SW 1271 (cell line): ENCODE results near the gene PEX26.
"Not testable (repeated sequence)": the region's sequence is repeated elsewhere in the genome, so short reads cannot be mapped to it uniquely, and the experiment has no call there.

Experiments
- DNase-seq, 2 experiments: peaks; one replicate each; lab custom pipeline; 2025; lab: John Stamatoyannopoulos, UW

Gene PEX26

DNA sequence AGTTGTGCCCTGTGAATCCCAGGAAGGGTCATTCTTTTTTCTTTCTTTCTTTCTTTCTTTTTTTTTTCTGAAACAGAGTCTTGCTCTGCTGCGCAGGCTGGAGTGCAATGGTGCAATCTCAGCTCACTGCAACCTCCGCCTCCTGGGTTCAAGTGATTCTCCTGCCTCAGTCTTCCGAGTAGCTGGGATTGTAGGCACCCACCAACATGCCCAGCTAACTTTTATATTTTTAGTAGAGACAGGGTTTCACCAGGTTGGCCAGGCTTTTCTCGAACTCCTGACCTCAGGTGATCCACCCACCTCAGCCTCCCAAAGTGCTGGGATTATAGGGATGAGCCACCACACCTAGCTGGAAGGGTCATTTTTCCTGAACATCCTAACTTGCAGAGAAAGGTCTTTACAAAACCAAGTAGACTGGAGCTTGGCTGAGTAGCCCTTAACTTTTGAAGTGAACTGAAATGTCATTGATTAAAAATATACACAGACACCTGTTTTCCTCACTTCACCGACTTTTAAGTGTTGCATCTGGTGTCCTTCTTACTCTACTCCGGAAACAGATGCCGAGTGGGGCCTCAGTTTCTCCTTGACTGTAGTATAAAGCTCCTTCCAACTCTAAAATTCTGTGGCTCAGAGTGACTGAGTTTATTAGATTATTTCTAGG is 6.4 kb upstream of the PEX26 start:
- DNase-seq: not testable (repeated sequence)

DNA sequence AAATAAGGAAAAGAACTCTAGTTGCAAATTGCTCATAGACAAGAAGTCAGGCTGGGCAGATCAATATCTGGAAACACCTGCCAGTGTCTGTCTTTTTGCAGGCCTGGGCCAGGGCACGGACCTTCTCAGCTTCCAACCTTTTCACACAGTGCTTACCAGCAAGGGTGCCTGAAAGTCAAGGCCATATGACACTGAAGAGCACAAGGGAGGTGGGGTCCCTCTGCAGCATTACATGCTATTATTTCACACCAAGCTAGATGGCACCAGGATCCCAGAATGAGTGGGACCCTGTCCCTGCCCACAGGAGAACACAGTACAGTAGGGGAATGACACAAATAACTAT is 5.9 kb upstream of the PEX26 start:
- DNase-seq: no peak

DNA sequence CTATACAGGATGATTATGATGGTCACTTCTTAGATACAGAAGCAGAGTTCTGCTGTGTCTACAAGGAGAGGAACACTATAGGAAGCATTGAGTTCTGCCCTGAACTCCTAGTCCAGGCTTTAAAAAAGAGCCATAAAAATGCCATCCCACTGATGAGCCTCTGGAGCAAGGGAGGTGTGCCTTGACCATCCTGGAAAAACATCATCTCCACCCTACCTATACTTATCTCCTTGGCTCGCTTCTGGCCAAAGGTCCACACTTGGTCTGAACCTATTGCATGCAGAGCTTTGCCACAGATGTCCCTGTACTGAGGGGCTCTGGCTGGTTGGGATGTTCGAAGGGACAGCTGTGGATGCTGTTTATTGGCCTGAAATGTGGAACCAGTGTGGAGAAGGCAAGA is 4.3 kb upstream of the PEX26 start:
- no peak for DNase-seq

DNA sequence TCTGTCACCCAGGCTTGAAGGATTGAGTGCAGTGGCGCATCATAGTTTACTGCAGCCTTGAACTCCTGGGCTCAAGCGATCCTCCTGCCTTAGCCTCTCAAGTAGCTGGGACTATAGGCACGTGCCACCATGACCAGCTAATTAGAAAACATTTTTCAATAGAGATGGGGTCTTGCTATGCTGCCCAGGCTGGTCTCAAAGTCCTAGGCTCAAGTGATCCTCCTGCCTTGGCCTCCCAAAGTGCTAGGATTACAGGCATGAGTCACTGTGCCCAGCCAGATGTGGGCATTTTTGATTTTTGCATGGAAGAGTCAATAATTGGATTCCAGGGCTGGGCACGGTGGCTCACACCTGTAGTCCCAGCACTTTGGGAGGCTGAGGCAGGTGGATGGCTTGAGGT is 3.9 kb upstream of the PEX26 start:
- DNase-seq: not testable (repeated sequence)

DNA sequence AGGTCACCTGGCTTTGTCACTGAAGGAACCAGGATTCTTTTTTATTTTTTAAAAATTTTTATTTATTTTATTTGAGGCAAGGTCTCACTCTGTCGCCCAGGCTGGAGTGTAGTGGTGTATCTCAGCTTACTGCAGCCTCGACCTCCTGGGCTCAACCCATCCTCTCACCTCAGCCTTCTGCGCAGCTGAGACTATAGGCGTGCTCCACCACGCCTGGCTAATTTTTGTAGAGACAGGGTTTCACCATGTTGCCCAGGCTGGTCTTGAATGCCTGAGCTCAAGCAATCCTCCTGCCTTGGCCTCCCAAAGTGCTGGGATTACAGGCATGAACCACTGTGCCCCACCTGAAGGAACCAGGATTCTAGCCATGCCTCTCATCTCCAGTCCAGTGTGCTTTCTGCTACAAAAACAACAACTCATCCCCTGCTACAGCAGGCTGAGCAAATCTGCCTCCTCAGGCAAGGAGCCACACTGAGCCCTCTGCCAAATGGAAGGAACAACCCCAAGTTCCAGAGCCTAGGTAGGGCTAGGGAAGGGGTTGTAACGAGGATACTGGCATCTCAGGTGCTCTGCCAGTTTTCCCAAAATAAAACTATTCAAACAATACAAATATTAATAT is 2.6 kb upstream of the PEX26 start:
- DNase-seq: no peak

DNA sequence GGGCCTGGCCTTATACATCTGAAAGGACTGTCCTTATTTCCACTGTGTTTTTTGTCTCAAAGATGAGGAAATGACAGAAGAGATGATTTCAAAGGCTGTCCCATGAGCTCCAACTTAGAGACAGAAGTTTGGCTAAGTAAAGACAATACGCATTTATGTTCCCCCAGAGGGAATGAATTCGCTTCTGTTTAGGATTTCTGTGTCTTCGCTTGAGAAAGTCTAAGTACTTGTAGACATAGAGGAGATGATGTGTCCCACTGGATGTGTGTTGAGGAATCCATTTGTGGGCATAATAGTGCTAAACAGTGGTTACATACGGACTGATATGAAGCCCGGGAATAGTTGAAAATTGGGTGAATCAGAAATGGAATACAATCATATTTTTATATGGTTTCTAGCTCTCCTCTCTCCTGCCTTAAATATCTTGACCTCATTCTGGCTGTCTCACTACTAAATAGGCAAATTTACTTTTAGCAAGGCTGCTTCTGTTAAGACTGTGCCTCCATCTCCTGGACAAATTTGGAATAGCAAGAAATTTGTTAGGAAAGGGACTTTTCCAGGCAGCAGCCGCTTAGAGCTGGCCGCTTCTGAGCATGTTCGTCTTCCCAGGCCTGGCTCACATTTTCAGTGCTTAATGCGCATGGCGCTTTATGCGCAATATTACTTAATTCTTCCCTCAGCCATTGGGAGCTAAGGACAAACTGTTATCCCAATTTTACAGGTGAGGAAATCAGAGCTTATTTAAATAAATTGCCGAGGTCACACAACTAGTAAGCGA is 1.9 kb upstream of the PEX26 start:
- DNase-seq: peak in 1 of 2 experiments; percentile 46

DNA sequence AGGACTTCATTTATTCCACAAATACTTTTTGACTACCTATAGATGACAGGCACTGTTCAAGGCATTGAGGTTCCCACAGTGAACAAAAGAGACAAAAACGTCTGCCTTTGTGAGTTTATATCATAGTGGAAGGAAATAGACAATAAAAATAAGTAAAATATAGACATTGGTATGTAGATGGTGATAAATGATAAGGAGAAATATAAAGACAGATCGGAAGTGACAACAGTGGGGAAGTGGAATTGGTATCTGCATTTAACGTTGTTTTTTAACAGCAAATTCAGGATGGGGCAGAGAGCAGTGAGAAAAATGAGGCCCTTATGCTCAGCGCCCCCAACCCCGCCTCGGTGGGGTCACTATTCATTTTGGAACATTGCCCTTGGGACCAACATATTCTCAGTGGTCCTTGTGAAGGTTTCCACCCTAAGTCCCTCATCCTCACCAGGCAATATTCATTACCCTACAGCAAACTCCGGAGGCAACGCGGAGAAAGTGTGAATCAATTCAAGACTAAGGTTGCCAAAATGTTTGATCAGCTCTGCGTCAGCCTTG is 627 bp upstream of the PEX26 start:
- no peak for DNase-seq

DNA sequence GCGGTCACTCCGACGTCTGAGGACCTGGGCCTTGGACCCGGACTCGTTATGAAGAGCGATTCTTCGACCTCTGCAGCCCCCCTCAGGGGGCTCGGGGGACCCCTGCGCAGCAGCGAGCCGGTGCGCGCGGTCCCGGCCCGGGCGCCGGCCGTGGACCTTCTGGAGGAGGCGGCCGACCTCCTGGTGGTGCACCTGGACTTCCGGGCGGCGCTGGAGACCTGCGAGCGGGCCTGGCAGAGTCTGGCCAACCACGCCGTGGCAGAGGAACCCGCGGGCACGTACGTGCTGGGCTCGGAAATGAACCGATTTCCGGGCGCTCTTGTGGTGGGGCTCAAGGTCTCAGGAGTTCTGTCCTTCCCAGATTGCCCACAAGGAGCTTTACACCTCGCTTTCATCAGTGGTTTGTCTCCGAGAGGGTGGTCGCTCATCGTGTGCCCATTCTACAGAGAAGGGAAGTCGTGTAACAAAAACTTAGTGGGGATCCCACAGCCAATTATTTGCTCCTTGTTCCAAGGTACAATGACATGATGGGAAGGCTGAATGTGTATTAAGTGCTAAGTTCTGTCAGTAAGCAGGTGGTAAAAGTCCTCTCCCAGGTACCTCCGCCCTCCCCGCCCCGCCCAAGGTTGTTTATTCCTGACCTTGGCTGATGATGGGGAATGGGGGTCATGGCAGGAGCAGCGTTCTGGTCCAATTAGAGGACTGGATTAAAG is 695 bp downstream of the PEX26 start:
- DNase-seq: no peak

DNA sequence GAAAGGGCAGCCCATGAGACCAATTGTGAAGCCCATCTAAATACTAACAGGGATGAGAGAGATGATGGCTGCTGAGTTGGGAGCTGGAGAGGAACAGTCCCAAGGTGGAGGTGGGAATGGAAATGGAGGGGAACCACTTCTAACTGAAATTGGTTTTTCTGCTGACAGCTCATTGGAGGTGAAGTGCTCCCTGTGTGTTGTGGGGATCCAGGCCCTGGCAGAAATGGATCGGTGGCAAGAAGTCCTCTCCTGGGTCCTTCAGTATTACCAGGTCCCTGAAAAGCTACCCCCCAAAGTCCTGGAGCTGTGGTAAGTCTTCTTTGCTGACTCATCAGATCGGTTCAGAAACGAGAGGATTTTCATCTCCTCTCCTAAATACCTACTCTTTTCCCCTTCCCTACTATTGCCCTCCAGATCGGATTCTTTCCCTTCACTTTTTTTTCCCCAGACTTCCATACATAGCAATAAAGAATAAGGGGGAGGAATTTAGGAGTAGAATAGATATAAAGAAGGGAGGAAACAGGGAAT is 2.0 kb downstream of the PEX26 start:
- no peak for DNase-seq

DNA sequence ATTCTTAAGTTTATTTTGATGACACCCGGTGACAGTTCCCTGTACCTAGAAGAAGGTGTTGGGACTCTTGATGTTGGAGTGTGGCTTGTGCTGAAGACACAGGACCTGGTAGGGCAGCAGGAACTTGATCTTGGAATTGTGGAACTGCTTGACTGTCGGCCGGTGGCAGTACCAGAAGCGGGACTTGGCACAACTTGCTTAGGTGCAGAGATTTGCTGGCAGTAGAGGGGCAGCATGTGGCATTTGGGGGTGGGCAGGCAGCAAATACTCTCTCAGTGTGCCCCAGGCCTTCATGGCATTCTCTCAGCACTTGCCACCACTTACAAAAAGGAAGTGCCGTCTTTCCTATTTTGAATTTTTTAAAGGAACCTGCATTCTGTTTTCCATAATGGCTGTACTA is 3.6 kb downstream of the PEX26 start:
- DNase-seq: no peak

DNA sequence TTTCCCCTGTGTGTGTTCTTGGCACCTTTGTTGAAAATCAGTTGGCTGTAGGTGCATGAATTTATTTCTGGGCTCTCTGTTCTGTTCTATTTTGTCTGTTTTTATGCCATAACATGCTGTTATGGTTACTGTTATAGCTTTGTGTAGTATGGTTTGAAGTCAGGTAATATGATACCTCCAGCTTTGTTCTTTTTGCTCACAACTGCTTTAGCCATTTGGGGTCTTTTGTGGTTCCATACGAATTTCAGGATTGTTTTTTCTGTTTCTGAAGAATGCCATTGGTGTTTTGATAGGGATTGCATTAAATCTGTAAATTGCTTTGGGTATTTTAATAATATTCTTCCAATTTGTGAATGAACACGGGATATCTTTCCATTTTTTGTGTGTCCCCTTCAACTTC is 4.7 kb downstream of the PEX26 start:
- DNase-seq: no peak

DNA sequence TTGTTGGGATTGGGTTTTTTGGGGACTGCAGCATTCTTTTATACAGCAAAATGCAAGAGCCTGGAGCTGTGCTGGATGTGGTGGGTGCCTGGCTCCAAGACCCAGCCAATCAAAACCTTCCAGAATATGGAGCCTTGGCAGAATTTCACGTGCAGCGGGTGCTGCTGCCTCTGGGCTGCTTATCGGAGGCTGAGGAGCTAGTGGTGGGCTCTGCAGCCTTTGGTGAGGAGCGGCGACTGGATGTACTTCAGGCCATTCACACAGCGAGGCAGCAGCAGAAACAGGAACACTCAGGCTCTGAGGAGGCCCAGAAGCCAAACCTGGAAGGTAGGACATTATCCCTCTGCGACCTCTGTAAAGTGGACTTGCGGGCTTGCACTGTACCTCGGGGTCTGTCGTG is 5.6 kb downstream of the PEX26 start:
- DNase-seq: no peak

DNA sequence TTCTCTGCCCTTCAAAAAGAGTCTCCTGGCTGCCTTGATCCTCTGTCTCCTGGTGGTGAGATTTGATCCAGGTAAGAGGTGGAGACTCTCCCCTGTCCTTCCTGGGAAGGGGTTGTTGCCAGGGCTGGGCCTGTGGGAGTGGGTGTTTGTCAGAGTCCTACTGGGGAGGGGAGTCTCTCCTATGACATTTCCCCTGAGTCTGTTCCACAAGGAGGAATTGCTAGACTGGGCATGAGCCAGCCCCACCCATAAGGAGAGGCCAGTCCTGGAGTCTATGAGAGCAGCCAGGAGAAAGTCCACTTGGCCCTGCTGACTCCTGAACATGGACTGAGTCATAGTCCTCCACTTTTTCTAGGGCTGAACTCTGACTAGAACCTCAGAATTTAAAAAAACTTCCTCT is 7.4 kb downstream of the PEX26 start:
- no peak for DNase-seq

DNA sequence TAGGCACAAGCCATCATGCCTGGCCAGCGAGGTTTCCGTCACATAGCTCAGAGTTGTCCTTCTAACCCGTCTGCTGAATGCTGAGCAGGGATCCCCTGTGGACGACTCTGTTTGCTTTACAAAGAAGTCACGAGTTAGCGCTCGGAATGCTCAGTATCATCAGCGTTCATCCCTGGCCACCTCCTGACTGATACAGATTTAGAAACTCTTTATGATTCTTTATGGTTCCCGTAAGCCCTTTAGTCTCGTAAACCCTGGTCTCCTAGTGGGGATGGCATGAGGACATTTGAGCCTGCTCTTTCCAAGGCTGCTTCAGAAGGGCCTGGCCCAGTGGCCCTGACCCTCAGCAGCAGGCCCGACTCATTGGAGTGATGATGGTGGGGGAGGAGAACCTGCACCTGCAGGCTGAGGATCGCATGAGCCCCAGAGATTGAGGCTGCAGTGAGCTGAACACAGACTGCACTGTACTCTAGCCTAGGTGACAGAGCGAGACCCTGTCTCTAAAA is 9.6 kb downstream of the PEX26 start:
- DNase-seq: no peak

DNA sequence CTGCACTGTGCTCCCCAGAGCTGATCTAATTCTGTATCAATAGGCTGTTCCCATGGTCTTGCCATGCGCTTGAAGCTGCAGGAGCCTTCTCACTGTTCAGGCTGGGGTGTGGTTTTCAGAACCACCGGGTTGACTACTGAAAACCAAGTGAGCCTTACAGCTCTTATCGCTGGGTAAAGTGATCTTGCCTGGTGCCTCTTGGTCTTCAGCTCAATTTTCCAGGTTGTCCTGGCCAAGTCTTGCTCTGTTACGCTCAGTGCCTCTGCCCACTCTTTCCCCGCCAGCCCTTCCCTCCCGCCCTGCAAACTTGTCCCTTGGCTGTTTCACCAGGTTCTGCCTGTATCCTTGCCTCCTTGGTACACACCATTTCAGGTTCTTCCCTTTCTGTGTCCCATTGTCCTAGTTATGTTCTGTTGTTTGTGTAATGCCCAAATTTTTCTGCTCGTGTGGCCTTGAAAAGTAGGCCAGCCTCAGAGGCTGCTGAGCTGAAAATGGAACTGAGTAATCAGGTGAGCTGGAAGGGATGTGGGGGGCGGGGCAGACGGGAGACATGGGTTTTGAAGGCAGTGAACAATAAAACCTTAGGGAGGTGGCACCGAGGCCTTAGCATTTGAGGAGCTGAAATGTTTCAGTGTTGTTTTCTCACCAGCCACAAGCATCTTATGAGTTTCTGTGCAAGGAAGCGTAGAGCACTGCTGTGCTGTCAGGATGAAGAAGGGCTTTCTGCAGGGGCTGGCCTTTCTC is 11.2 kb downstream of the PEX26 start:
- DNase-seq: no peak

DNA sequence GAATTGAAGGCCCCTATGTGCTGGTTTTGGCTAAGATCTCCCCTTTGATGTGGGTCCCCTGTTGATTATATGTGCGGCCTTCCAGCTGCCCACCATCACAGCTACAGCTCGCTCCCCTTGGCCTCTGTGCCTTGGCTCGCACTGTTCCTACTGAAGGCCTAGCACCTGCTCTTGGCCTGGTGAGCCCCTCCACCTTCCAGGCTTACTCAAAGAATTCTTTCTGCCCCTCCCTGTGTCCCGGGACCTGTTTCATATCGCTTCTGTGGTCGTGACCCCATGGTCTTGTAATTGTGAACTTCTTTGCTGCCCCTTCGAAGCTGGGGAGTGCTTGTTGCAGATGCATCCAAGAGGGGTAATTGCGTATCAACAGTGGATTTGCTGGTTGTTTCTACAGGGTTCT is 12.5 kb downstream of the PEX26 start:
- DNase-seq: no peak

DNA sequence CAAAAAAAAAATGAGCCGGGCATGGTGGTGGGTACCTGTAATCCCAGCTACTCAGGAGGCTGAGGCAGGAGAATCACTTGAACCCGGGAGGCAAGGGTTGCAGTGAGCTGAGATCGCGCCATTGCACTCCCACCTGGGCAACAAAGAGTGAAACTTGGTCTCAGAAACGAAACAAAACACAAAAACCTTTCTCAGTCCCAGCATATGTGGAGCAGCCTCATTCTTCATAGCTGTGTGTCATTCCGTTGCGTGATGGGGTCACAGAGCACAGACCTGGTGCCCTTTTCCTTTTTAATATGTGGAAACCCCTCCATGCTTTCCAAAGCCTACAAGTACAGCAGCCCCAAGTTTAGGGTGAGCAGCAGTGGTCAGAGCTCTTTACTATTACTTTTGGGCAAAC is 13.7 kb downstream of the PEX26 start:
- no peak for DNase-seq

DNA sequence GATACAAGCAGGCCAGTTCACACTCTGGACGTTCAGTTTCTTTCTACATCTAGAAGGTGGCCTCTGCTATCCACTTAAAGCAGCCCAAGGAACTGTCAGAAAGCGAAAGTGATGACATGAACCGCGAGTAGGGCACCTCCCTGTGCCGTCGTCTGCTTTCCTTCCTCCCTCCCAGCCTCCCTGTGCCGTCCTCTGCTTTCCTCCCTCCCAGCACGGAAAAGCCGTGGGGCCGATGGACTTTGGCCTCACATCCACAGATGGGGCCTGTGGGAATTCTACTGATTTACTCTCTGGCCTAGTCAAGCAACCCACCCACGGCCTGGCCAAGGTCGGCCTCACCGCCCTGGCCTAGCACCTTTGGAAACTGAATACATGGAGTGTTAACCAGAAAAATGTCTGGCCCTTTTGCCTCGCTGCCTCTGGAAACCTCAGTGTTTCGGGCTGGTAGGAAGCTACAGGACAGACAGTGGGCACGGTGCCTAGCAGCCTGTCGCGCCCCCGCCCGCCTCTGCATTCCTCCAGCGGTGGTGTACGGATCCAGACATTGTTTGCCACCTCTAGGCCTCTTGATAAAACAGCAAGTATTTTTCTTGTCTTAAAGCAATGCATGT is 14.2 kb downstream of the PEX26 start:
- DNase-seq: peak in 1 of 2 experiments; percentile 29

DNA sequence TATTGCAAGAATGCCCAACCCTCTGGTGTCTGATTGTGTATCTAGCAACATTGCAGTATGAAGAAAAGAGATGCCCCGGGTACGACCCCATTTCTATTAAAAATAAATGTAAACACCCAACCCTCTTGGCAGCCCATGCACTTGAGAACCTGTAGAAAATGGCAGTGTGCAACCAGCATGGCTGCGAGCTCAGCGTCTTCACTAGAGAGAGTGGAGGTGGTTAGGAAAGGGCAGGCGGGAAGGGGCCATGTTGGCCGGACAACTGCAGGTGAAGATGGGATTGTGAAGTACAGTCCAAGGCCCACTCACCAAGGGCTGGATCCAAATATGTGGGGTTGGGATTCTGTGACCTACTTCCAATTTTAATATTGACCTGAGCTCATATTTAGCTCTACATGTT is 15.9 kb downstream of the PEX26 start:
- DNase-seq: no peak

DNA sequence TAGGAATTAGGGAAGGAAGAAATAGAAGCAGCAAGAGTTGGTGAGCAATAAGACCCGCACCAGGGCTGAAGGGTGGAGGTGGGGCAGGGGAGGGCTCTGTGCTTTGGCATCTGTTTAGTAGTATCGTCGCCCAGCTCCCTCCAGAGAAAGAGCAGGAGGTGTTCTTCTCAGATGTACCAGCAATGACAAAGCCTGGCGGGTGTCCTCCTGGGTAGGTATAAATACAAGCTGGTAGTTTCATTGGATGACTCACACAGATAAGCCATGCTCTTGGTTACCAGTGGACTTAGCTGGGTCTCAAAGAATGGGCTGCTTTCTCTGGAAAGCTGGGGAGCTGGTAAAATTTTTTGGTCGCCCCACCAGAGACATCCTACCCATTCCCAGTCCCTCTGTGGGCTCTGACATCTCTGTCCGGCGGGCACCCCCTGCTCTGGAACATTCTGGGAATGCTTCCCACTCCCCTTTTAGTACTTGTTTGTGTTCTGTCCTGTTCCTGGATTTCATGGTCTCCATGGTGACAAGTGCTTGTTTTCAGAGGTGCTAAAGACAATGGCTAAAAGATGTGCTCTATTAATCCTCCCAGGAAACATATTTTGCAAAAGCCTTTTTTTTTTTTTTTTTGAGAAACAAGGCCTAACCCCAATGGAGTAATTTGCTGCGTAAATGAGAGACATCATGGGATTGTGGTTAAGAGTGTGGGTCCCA is 17.5 kb downstream of the PEX26 start:
- no peak for DNase-seq
